Naive thymus-derived CD4-positive, alpha-beta T cell (primary cell): ENCODE data around the gene PCAT7. TPM values are rescaled to one million over a fixed set of nuclear protein-coding genes. Genes with fewer than 3 reads are reported as not detected.
"Not testable (repeated sequence)": the region's sequence is repeated elsewhere in the genome, so short reads cannot be mapped to it uniquely, and the experiment has no call there.

Source experiments
- ATAC-seq: fragments of 150-1000 bp; cut with Tn5 transposase; 2 replicates; pipeline ENCODE4 v1.10.0; 2021; ENCODE audit warnings: mild to moderate bottlenecking, moderate library complexity
- CTCF ChIA-PET: fragments of 350-600 bp; sonication (Branson Sonifier 250); formaldehyde crosslinking; loops from one replicate; lab custom pipeline; 2021; ENCODE audit warnings: antibody characterized with exemption; lab: Charles Lee
- POLR2A ChIA-PET: fragments of 350-600 bp; sonication (Branson Sonifier 250); formaldehyde crosslinking; loops from one replicate; lab custom pipeline; 2021; ENCODE audit warnings: antibody characterized with exemption, inconsistent platforms; lab: Charles Lee
- DNase-seq, 9 donors: peaks; one replicate each; pipeline versions ENCODE4 v3.0.0 to v3.0.0-alpha.2; 2020 to 2022; ENCODE audit warnings: mixed read lengths in 1 of 9
- H3K27ac ChIP-seq: one replicate; pipeline ENCODE4 v1.7.0; 2013; ENCODE audit warnings: mild to moderate bottlenecking, low read depth, low read length, moderate library complexity
- H3K27me3 ChIP-seq, 2 donors: one replicate each; pipeline ENCODE4 v1.7.0; 2013; ENCODE audit warnings: low read length in 2 of 2, mild to moderate bottlenecking in 2 of 2, moderate library complexity in 2 of 2; ENCODE audit not compliant: control insufficient read depth in 2 of 2, insufficient read depth in 2 of 2
- H3K36me3 ChIP-seq, 3 experiments: 1 replicate in 2 of 3; 2 replicates in 1 of 3; pipeline ENCODE4 v1.7.0; 2013; ENCODE audit warnings: low read length in 3 of 3, mild to moderate bottlenecking in 3 of 3, moderate library complexity in 1 of 3; ENCODE audit not compliant: insufficient read depth in 3 of 3, control insufficient read depth in 2 of 3
- H3K4me1 ChIP-seq, 2 donors: one replicate each; pipeline ENCODE4 v1.7.0; 2013; ENCODE audit warnings: low read length in 2 of 2, mild to moderate bottlenecking in 2 of 2, moderate library complexity in 1 of 2; ENCODE audit not compliant: control insufficient read depth in 2 of 2, insufficient read depth in 2 of 2
- H3K4me3 ChIP-seq: 2 replicates; pipeline ENCODE4 v1.7.0; 2013; ENCODE audit warnings: mild to moderate bottlenecking, low read length
- H3K9me3 ChIP-seq, 3 experiments: 1 replicate in 2 of 3; 2 replicates in 1 of 3; pipeline ENCODE4 v1.7.0; 2013; ENCODE audit warnings: low read length in 3 of 3; ENCODE audit not compliant: control insufficient read depth in 2 of 3
- H3K27ac Mint-ChIP-seq, 9 donors: one replicate each; pipeline ENCODE4 v1.8.0; 2020 to 2022; ENCODE audit warnings: mixed read lengths in 9 of 9, mild to moderate bottlenecking in 8 of 9, moderate library complexity in 5 of 9, inconsistent platforms in 2 of 9
- H3K27me3 Mint-ChIP-seq, 5 donors: one replicate each; pipeline ENCODE4 v1.8.0; 2021 to 2022; ENCODE audit warnings: mixed read lengths in 5 of 5, mild to moderate bottlenecking in 1 of 5
- H3K36me3 Mint-ChIP-seq, 5 donors: one replicate each; pipeline ENCODE4 v1.8.0; 2020 to 2022; ENCODE audit warnings: mixed read lengths in 5 of 5, mild to moderate bottlenecking in 3 of 5, inconsistent platforms in 1 of 5
- H3K4me1 Mint-ChIP-seq, 7 donors: one replicate each; pipeline ENCODE4 v1.8.0; 2020 to 2022; ENCODE audit warnings: mixed read lengths in 7 of 7, mild to moderate bottlenecking in 3 of 7, inconsistent platforms in 1 of 7
- H3K4me3 Mint-ChIP-seq, 10 donors: one replicate each; pipeline ENCODE4 v1.8.0; 2020 to 2022; ENCODE audit warnings: mild to moderate bottlenecking in 10 of 10, mixed read lengths in 10 of 10, moderate library complexity in 6 of 10, inconsistent platforms in 2 of 10
- H3K9me3 Mint-ChIP-seq, 11 donors: one replicate each; pipeline ENCODE4 v1.8.0; 2020 to 2022; ENCODE audit warnings: mixed read lengths in 11 of 11, mild to moderate bottlenecking in 4 of 11, inconsistent platforms in 1 of 11, moderate library complexity in 1 of 11
- intact Hi-C, 2 donors: fragments of 100-400 bp; cut with micrococcal nuclease; formaldehyde crosslinking; loops; one replicate each; pipeline ENCODE4 v1.15.1; 2023
- polyA plus RNA-seq, 2 donors: library from polyadenylated mRNA; unstranded; fragments of 300-500 nt; fragmentation: Illumina TruSeq; gene quantifications; one replicate each; pipeline ENCODE4 v1.2.3, GENCODE V29; 2021
- total RNA-seq, 6 experiments: library from RNA in 5 of 6; stranded (reverse) in 5 of 6; gene quantifications; 1 replicate in 5 of 6; 2 replicates in 1 of 6; pipeline ENCODE4 v1.2.3 and lab custom pipeline; 2021 to 2026

The PCAT7 gene
- total and polyA plus RNA-seq, 7 experiments from 2014 or later = 0.27 TPM; not detected in 6

DNA sequence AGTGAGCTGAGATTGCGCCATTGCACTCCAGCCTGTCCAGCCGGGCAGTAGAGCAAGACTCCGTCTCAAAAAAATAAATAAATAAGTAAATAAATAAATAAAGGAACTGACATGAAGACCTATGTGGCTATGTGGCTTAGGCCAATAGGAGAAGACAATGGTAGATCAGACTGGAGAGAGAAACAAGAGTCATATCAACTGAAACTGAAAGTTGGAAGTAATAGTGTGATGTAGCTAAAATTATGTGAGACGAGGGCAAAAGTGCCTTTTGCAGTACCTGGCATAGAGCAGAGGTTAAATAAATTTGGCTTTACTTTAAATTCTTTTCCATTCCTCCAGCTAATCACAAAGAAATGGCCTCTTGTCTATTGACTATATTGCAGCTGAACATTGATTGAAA lies 31.4 kb downstream of the PCAT7 start:
- Mint-ChIP-seq H3K9me3 (no peaks in the 10 kb centered on the region), H3K27ac (no peak overlapping the region), H3K36me3 (no peaks in the 10 kb centered on the region), H3K27me3 (peaks cover 3 to 24% (median 11%) of the 10 kb centered on the region in 5 donors), H3K4me3 (peak overlapping the region in 3 of 10 donors; percentile 7 to 16 (median 8)), H3K4me1 (peaks cover 8 to 24% (median 15%) of the 10 kb centered on the region in 7 donors)
- no peaks in the 10 kb centered on the region for H3K9me3 ChIP-seq
- intact Hi-C loops = no loop called here
- H3K27ac ChIP-seq = no peak overlapping the region
- ChIA-PET CTCF (interaction anchor here (0.9 kb wide), 1 partner anchor 17 kb away, joined by 3 read pairs; no protein-coding TSS in a partner anchor), POLR2A (no interaction called here)
- no peak overlapping the region for H3K4me3 ChIP-seq
- no peaks in the 10 kb centered on the region for H3K27me3 ChIP-seq
- ATAC-seq = peak; percentile 40
- peaks cover 0 to 9% of the 10 kb centered on the region in 2 donors for H3K4me1 ChIP-seq
- H3K36me3 ChIP-seq = no peaks in the 10 kb centered on the region
- no peak for DNase-seq

GRCh38 chr9:94586814-94587213 lies 31.9 kb downstream of the PCAT7 start:
- no peak overlapping the region for H3K27ac ChIP-seq
- H3K9me3 Mint-ChIP-seq = no peaks in the 10 kb centered on the region
- H3K36me3 ChIP-seq = no peaks in the 10 kb centered on the region
- no peak overlapping the region for H3K27ac Mint-ChIP-seq
- H3K36me3 Mint-ChIP-seq = no peaks in the 10 kb centered on the region
- peaks cover 0 to 9% of the 10 kb centered on the region in 2 donors for H3K4me1 ChIP-seq
- DNase-seq (no peak), ATAC-seq (no peak)
- intact Hi-C loops = no loop called here
- H3K4me3 ChIP-seq = no peak overlapping the region
- peak overlapping the region in 4 of 10 donors; percentile 7 to 16 (median 10) for H3K4me3 Mint-ChIP-seq
- POLR2A ChIA-PET = no interaction called here
- H3K27me3 ChIP-seq = no peaks in the 10 kb centered on the region
- CTCF ChIA-PET = interaction anchor here (0.9 kb wide), 1 partner anchor 17 kb away, joined by 3 read pairs; no protein-coding TSS in a partner anchor
- no peaks in the 10 kb centered on the region for H3K9me3 ChIP-seq
- H3K4me1 Mint-ChIP-seq = peaks cover 8 to 24% (median 15%) of the 10 kb centered on the region in 7 donors
- H3K27me3 Mint-ChIP-seq = peaks cover 3 to 24% (median 11%) of the 10 kb centered on the region in 5 donors

DNA sequence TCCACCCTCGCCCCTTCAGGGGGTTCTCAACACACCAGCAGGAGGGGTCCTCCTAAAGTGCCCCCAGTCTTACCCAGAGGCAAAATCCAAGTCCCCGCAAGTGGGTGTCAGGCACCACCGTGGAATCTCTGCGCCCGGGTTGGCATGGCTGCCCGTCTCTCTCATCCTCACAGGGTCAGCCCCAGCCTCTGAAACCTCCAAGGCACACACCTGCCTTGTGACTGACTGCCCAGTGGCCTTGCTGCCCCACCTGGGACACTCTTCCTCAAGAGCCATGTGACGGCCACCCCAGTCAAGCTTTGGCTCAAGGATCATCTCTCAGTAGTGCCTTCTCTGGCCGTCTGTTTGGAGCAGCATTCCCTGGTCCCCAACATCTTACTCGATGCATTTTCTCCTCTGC lies 33.8 kb downstream of the PCAT7 start:
- Histone ChIP-seq H3K9me3 (no peaks in the 10 kb centered on the region), H3K27me3 (no peaks in the 10 kb centered on the region), H3K27ac (no peak overlapping the region), H3K36me3 (no peaks in the 10 kb centered on the region), H3K4me1 (peaks cover 0 to 9% of the 10 kb centered on the region in 2 donors), H3K4me3 (no peak overlapping the region)
- Mint-ChIP-seq H3K4me1 (peaks cover 8 to 24% (median 15%) of the 10 kb centered on the region in 7 donors), H3K9me3 (no peaks in the 10 kb centered on the region), H3K27ac (no peak overlapping the region), H3K4me3 (no peak overlapping the region), H3K36me3 (no peaks in the 10 kb centered on the region), H3K27me3 (peaks cover 3 to 24% (median 11%) of the 10 kb centered on the region in 5 donors)
- no peak for DNase-seq
- CTCF ChIA-PET = no interaction called here
- intact Hi-C loops = no loop called here
- POLR2A ChIA-PET = no interaction called here
- ATAC-seq = no peak

- H3K9me3 ChIP-seq, H3K4me1 Mint-ChIP-seq, H3K36me3 ChIP-seq, ATAC-seq, H3K4me1 ChIP-seq, H3K4me3 Mint-ChIP-seq, H3K27me3 ChIP-seq, DNase-seq, H3K9me3 Mint-ChIP-seq, CTCF ChIA-PET, H3K36me3 Mint-ChIP-seq, H3K27ac ChIP-seq, intact Hi-C loops, POLR2A ChIA-PET, H3K4me3 ChIP-seq, H3K27ac Mint-ChIP-seq: not testable (repeated sequence)
- peaks cover 2 to 34% (median 11%) of the 10 kb centered on the region in 5 donors for H3K27me3 Mint-ChIP-seq
These were observed 36.2 kb downstream of the PCAT7 start for GRCh38 chr9:94591046-94591545.

- Histone ChIP-seq H3K9me3 (no peaks in the 10 kb centered on the region), H3K36me3 (no peaks in the 10 kb centered on the region), H3K4me1 (no peaks in the 10 kb centered on the region), H3K4me3 (no peak overlapping the region), H3K27me3 (no peaks in the 10 kb centered on the region), H3K27ac (no peak overlapping the region)
- intact Hi-C loops = no loop called here
- DNase-seq = no peak
- Mint-ChIP-seq H3K9me3 (no peaks in the 10 kb centered on the region), H3K27ac (no peak overlapping the region), H3K4me3 (no peak overlapping the region), H3K4me1 (peaks cover 0 to 3% (median 0%) of the 10 kb centered on the region in 7 donors), H3K36me3 (no peaks in the 10 kb centered on the region), H3K27me3 (peaks cover 2 to 34% (median 11%) of the 10 kb centered on the region in 5 donors)
- ChIA-PET POLR2A (no interaction called here), CTCF (no interaction called here)
- ATAC-seq = no peak
These were observed 37.0 kb downstream of the PCAT7 start for GRCh38 chr9:94591876-94592275.

GRCh38 chr9:94592683-94593082 lies 37.8 kb downstream of the PCAT7 start:
- H3K27me3 Mint-ChIP-seq = peaks cover 2 to 34% (median 10%) of the 10 kb centered on the region in 5 donors
- DNase-seq, H3K4me1 Mint-ChIP-seq, H3K4me3 ChIP-seq, CTCF ChIA-PET, H3K36me3 ChIP-seq, H3K9me3 Mint-ChIP-seq, POLR2A ChIA-PET, ATAC-seq, H3K27ac Mint-ChIP-seq, H3K4me1 ChIP-seq, H3K9me3 ChIP-seq, intact Hi-C loops, H3K4me3 Mint-ChIP-seq, H3K27ac ChIP-seq, H3K36me3 Mint-ChIP-seq, H3K27me3 ChIP-seq: not testable (repeated sequence)
